ENCODE data around the gene LCAT. TPM values are rescaled to one million over a fixed set of nuclear protein-coding genes. Genes with fewer than 3 reads are reported as not detected.

LCAT gene
- total and polyA plus RNA-seq, 7 experiments from 2014 or later, result 0.33 to 23.6 (median 11.9) TPM

DNA sequence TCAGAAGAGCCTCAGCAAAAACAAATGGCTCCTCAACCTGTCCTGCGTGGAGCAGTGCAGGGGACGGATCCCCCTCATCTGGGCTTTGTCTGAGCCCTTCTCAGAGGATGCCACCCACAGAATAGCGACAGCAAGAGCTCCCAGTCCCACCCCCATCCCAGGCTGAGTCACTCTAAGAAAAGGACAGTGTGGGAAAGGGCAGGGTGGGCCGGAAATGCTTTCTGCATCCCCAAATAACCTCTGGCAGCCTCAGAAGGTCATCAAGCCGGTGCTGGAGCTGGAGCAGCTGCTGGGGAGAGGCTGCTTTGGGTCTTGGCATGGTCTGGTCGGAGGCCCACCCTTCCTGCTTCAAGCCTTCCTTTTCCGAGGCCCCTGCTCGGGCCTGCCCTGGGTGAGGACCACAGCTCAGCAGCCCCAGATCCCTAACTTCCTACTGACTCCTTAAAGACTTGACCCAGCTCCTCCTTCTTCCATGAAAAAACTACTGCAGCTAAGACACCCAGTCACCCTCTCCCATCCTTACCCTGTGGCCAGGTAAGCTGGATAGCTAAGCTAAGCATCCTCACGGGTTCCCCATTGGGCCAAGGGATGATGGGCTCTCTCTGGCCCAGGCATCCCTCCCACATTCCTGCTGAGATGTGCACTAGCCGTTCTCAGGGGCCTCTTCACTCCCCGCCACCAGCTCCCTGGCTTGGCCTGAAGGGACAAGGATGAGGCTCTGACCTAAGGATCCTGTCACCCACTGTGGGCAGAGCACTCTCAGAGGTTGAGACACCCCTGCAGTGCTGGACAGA, 15.8 kb upstream of the LCAT start:
- no peak overlapping the region for H3K27ac Mint-ChIP-seq
- intact Hi-C loops (cut with micrococcal nuclease), result no loop called here
- no peak for ATAC-seq
- H3K4me3 Mint-ChIP-seq, result no peak overlapping the region
- Histone ChIP-seq H3K4me1 (ENCODE audit: control insufficient read depth in 2 of 2, insufficient read depth in 2 of 2, low read length in 2 of 2) (no peaks in the 10 kb centered on the region), H3K27me3 (ENCODE audit: control insufficient read depth in 2 of 2, insufficient read depth in 2 of 2, low read length in 2 of 2) (no peaks in the 10 kb centered on the region), H3K9me3 (ENCODE audit: control insufficient read depth in 2 of 3, low read length in 3 of 3) (no peaks in the 10 kb centered on the region), H3K27ac (ENCODE audit: low read depth, low read length) (no peak overlapping the region), H3K4me3 (ENCODE audit: low read length) (no peak overlapping the region), H3K36me3 (ENCODE audit: control insufficient read depth in 2 of 3, insufficient read depth in 3 of 3, low read length in 3 of 3) (peaks cover 0 to 44% (median 5%) of the 10 kb centered on the region in 3 experiments)
- no peaks in the 10 kb centered on the region for H3K27me3 Mint-ChIP-seq
- no peaks in the 10 kb centered on the region for H3K9me3 Mint-ChIP-seq
- CTCF ChIA-PET, result interaction anchor here (0.6 kb wide), 1 partner anchor 46 kb away, joined by 3 read pairs; no protein-coding TSS in a partner anchor
- POLR2A ChIA-PET, result no interaction called here
- H3K4me1 Mint-ChIP-seq, result peaks cover 0 to 10% (median 6%) of the 10 kb centered on the region in 7 donors
- H3K36me3 Mint-ChIP-seq, result peaks cover 3 to 28% (median 9%) of the 10 kb centered on the region in 5 donors
- no peak for DNase-seq

DNA sequence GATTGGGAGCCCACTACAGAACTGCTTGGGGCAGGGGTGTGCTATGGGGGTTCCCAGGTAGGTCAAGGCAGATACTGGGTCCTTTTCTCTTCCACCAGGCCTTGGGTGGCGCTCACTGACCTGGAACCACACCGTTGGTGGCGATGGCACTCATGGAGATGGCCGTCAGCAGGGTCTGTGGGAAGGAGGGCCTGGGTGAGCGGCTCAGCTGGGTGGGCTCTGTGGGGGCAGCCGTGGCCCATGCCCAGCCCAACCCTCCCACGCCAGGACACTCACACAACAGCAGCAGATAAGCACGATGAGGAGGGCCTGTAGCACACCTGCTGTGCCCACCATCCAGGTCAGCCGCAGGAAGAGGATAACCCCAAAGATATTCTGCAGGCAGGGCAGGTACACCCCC, 13.7 kb upstream of the LCAT start:
- Mint-ChIP-seq H3K27ac (no peak overlapping the region), H3K9me3 (no peaks in the 10 kb centered on the region), H3K4me3 (no peak overlapping the region), H3K27me3 (no peaks in the 10 kb centered on the region), H3K36me3 (peaks cover 3 to 23% (median 9%) of the 10 kb centered on the region in 5 donors), H3K4me1 (peaks cover 0 to 9% (median 0%) of the 10 kb centered on the region in 7 donors)
- ChIA-PET POLR2A (interaction anchor here (1.5 kb wide), 1 partner anchor 9 kb away, joined by 4 read pairs; no protein-coding TSS in a partner anchor), CTCF (no interaction called here)
- Histone ChIP-seq H3K4me3 (ENCODE audit: low read length) (no peak overlapping the region), H3K36me3 (ENCODE audit: control insufficient read depth in 2 of 3, insufficient read depth in 3 of 3, low read length in 3 of 3) (peaks cover 0 to 43% (median 5%) of the 10 kb centered on the region in 3 experiments), H3K27me3 (ENCODE audit: control insufficient read depth in 2 of 2, insufficient read depth in 2 of 2, low read length in 2 of 2) (no peaks in the 10 kb centered on the region), H3K27ac (ENCODE audit: low read depth, low read length) (no peak overlapping the region), H3K4me1 (ENCODE audit: control insufficient read depth in 2 of 2, insufficient read depth in 2 of 2, low read length in 2 of 2) (no peaks in the 10 kb centered on the region), H3K9me3 (ENCODE audit: control insufficient read depth in 2 of 3, low read length in 3 of 3) (no peaks in the 10 kb centered on the region)
- intact Hi-C loops (cut with micrococcal nuclease), result no loop called here
- ATAC-seq (no peak), DNase-seq (no peak)

DNA sequence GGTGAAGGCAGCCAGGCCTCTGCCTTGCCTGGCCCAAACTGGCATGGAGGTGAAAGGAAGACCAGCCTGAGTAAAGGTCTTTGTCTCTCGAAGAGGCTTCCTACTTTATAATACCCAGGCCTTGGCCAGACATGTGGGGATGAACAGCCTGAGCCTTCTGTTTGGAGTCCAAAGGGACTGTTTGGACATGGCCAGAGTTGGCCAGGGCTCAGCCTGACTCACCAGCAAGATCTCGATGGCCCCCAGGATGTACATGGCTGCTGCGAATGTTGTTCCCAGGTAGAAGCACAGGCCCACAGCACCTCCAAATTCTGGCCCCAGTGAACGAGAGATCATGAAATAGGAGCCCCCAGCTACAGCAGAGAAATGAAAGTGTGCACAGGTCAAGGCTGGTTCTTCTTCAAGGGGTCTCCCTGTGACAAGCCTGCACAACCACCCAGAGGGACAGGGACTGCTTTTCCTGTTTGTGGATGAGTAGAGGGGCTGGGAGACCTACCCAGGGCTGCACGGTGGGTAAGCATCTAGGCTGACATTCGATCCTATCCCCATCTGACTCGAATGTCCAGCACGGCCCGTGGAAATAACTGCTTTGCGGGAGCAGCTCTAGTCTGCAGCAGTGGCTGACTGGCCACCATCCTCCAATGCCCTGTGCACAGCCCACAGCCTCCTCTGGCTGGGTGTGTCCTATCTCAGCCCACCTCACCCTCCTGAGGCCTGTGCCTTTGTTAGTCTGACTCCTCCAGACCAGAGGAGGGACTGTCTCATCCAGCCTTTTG, 10.7 kb upstream of the LCAT start:
- CTCF ChIA-PET, result interaction anchor here (0.6 kb wide), 1 partner anchor 53 kb away, joined by 4 read pairs; no protein-coding TSS in a partner anchor
- Mint-ChIP-seq H3K27me3 (no peaks in the 10 kb centered on the region), H3K9me3 (no peaks in the 10 kb centered on the region), H3K4me1 (peaks cover 0 to 9% (median 0%) of the 10 kb centered on the region in 7 donors), H3K27ac (no peak overlapping the region), H3K4me3 (no peak overlapping the region), H3K36me3 (peaks cover 0 to 12% (median 7%) of the 10 kb centered on the region in 5 donors)
- ATAC-seq, result no peak
- DNase-seq, result no peak
- POLR2A ChIA-PET, result no interaction called here
- H3K27me3 ChIP-seq (ENCODE audit: control insufficient read depth in 2 of 2, insufficient read depth in 2 of 2, low read length in 2 of 2), result no peaks in the 10 kb centered on the region
- no peak overlapping the region for H3K4me3 ChIP-seq (ENCODE audit: low read length)
- no peak overlapping the region for H3K27ac ChIP-seq (ENCODE audit: low read depth, low read length)
- H3K9me3 ChIP-seq (ENCODE audit: control insufficient read depth in 2 of 3, low read length in 3 of 3), result no peaks in the 10 kb centered on the region
- intact Hi-C loops (cut with micrococcal nuclease), result no loop called here
- H3K36me3 ChIP-seq (ENCODE audit: control insufficient read depth in 2 of 3, insufficient read depth in 3 of 3, low read length in 3 of 3), result peaks cover 0 to 42% (median 0%) of the 10 kb centered on the region in 3 experiments
- H3K4me1 ChIP-seq (ENCODE audit: control insufficient read depth in 2 of 2, insufficient read depth in 2 of 2, low read length in 2 of 2), result no peaks in the 10 kb centered on the region

DNA sequence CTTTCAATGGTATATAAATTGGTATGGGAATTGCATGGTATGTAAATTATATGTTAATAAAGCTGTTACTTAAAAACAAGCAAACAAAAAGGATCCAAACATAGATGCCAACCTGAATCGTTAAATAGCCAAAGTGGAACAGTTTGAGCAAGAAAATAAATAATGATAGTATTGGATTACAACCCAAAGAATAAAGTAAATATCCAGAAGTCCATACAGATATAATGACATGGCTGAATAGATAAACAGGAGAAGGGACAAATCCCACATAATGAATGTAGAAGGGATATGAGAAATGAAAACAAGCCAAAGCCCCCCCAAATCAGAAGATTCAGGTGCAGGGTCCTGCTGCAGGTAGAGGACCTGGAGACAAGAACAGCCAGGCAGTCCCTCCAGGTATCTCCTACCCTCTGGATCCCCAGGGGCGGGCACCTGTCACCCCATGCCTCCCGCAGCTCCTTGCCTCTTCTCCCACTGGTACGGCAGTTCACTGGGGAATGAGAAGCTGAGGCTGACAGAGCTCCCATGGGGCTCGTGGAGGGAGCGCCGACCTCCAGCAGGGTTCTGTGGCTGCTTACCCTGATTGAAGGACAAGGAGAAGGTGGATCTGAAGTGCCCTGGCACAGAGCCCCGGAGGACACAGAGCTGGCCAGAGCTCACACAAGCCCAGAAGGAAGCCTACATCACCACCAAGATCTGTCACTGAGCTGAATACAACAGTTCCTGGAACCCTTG, 9.9 kb upstream of the LCAT start:
- no peak overlapping the region for H3K27ac Mint-ChIP-seq
- Histone ChIP-seq H3K27me3 (ENCODE audit: control insufficient read depth in 2 of 2, insufficient read depth in 2 of 2, low read length in 2 of 2) (no peaks in the 10 kb centered on the region), H3K27ac (ENCODE audit: low read depth, low read length) (no peak overlapping the region), H3K4me1 (ENCODE audit: control insufficient read depth in 2 of 2, insufficient read depth in 2 of 2, low read length in 2 of 2) (no peaks in the 10 kb centered on the region), H3K36me3 (ENCODE audit: control insufficient read depth in 2 of 3, insufficient read depth in 3 of 3, low read length in 3 of 3) (peaks cover 0 to 37% (median 0%) of the 10 kb centered on the region in 3 experiments), H3K9me3 (ENCODE audit: control insufficient read depth in 2 of 3, low read length in 3 of 3) (no peaks in the 10 kb centered on the region), H3K4me3 (ENCODE audit: low read length) (no peak overlapping the region)
- CTCF ChIA-PET, result interaction anchor here (0.6 kb wide), 2 partner anchors 52 to 53 kb away, joined by 4 read pairs; no protein-coding TSS in a partner anchor
- H3K27me3 Mint-ChIP-seq, result no peaks in the 10 kb centered on the region
- no peaks in the 10 kb centered on the region for H3K9me3 Mint-ChIP-seq
- H3K36me3 Mint-ChIP-seq, result peaks cover 0 to 10% (median 7%) of the 10 kb centered on the region in 5 donors
- intact Hi-C loops (cut with micrococcal nuclease), result no loop called here
- ATAC-seq (no peak), DNase-seq (no peak)
- POLR2A ChIA-PET, result interaction anchor here (0.6 to 1.0 kb wide), 3 partner anchors 9 to 248 kb away, joined by 3 read pairs; no protein-coding TSS in a partner anchor
- H3K4me1 Mint-ChIP-seq, result peaks cover 0 to 9% (median 0%) of the 10 kb centered on the region in 7 donors
- H3K4me3 Mint-ChIP-seq, result no peak overlapping the region

DNA sequence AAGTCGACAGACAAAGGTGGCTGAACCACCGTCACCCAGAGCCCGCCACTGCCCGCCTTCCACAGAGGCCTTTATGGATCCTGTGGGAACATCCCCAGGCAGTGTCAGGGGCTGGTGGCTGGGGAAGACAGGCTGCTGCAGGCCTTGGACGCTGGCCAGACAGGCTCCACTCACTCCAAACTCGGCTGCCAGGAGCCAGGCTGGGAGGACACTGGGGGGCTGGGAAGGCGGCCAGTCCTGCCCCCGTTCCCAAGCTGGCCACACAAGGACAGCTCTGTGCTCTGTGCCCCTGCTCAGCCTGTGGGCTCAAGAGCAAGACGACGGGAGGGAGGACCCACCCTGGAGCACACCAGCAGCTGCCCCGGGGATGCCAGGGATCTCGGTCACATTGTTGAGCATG, 7.6 kb upstream of the LCAT start:
- no peak overlapping the region for H3K27ac Mint-ChIP-seq
- H3K9me3 Mint-ChIP-seq, result no peaks in the 10 kb centered on the region
- no peak for DNase-seq
- intact Hi-C loops (cut with micrococcal nuclease), result no loop called here
- no peak overlapping the region for H3K27ac ChIP-seq (ENCODE audit: low read depth, low read length)
- no peak overlapping the region for H3K4me3 ChIP-seq (ENCODE audit: low read length)
- no peaks in the 10 kb centered on the region for H3K27me3 Mint-ChIP-seq
- H3K36me3 ChIP-seq (ENCODE audit: control insufficient read depth in 2 of 3, insufficient read depth in 3 of 3, low read length in 3 of 3), result peaks cover 0 to 58% (median 0%) of the 10 kb centered on the region in 3 experiments
- H3K36me3 Mint-ChIP-seq, result peaks cover 0 to 4% (median 0%) of the 10 kb centered on the region in 5 donors
- H3K9me3 ChIP-seq (ENCODE audit: control insufficient read depth in 2 of 3, low read length in 3 of 3), result no peaks in the 10 kb centered on the region
- peaks cover 0 to 9% (median 0%) of the 10 kb centered on the region in 7 donors for H3K4me1 Mint-ChIP-seq
- ChIA-PET POLR2A (no interaction called here), CTCF (no interaction called here)
- ATAC-seq, result no peak
- no peaks in the 10 kb centered on the region for H3K4me1 ChIP-seq (ENCODE audit: control insufficient read depth in 2 of 2, insufficient read depth in 2 of 2, low read length in 2 of 2)
- no peak overlapping the region for H3K4me3 Mint-ChIP-seq
- H3K27me3 ChIP-seq (ENCODE audit: control insufficient read depth in 2 of 2, insufficient read depth in 2 of 2, low read length in 2 of 2), result no peaks in the 10 kb centered on the region

DNA sequence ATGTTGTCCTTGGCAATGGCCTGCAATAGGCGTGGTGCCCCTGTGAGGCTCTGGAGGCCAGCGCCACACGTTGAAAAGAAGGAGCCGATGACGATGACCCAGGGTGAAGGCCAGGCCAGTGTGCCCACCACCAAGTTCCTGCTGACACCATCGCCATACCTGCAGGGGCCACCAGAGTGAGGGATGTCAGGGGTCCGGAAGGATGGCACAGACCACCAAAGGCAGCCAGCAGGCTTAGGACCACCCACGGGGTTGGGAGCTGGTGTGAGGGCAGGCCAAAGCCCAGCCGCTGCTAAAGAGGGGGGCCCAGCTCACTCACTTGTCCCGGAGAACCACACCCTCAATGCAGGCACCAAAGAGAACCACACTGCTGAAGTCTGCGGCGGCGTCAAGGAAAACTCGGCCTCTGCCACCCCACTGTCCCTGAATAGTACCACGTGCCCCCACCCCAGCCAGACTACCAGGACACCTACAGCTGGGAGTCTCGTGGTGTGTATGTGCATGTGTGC, 6.5 kb upstream of the LCAT start:
- Mint-ChIP-seq H3K4me3 (no peak overlapping the region), H3K4me1 (peaks cover 0 to 9% (median 0%) of the 10 kb centered on the region in 7 donors), H3K9me3 (no peaks in the 10 kb centered on the region), H3K36me3 (peaks cover 0 to 4% (median 2%) of the 10 kb centered on the region in 5 donors), H3K27ac (no peak overlapping the region), H3K27me3 (no peaks in the 10 kb centered on the region)
- H3K27ac ChIP-seq (ENCODE audit: low read depth, low read length), result no peak overlapping the region
- no peaks in the 10 kb centered on the region for H3K4me1 ChIP-seq (ENCODE audit: control insufficient read depth in 2 of 2, insufficient read depth in 2 of 2, low read length in 2 of 2)
- ChIA-PET POLR2A (interaction anchor here (1.5 kb wide), 1 partner anchor 14 kb away, joined by 6 read pairs; the partner anchor contains the start of gene PSMB10), CTCF (no interaction called here)
- ATAC-seq (no peak), DNase-seq (no peak)
- intact Hi-C loops (cut with micrococcal nuclease), result no loop called here
- H3K36me3 ChIP-seq (ENCODE audit: control insufficient read depth in 2 of 3, insufficient read depth in 3 of 3, low read length in 3 of 3), result peaks cover 0 to 69% (median 0%) of the 10 kb centered on the region in 3 experiments
- no peak overlapping the region for H3K4me3 ChIP-seq (ENCODE audit: low read length)
- no peaks in the 10 kb centered on the region for H3K27me3 ChIP-seq (ENCODE audit: control insufficient read depth in 2 of 2, insufficient read depth in 2 of 2, low read length in 2 of 2)
- H3K9me3 ChIP-seq (ENCODE audit: control insufficient read depth in 2 of 3, low read length in 3 of 3), result no peaks in the 10 kb centered on the region
